ENCODE data around the gene ZNF224. TPM values are rescaled to one million over a fixed set of nuclear protein-coding genes. Genes with fewer than 3 reads are reported as not detected.

Gene ZNF224
- total RNA-seq, 2 donors from 2014 or later = 15.7 to 27.4 TPM

- H3K27ac ChIP-seq = no peak overlapping the region
- no peaks in the 10 kb centered on the region for H3K27me3 ChIP-seq (replicated peaks; ENCODE audit: insufficient read depth)
- no peak for DNase-seq (ENCODE audit: low spot score)
- no peak overlapping the region for H3K4me3 ChIP-seq
- H3K36me3 ChIP-seq = peaks cover 0 to 4% of the 10 kb centered on the region in 2 donors
- 100% methylated on average over 2 of the region's 2 CpGs for WGBS
- no peak for TF ChIP-seq POLR2AphosphoS5 (IDR thresholded peaks at IDR 0.05)
- TF ChIP-seq, protein P1, sequence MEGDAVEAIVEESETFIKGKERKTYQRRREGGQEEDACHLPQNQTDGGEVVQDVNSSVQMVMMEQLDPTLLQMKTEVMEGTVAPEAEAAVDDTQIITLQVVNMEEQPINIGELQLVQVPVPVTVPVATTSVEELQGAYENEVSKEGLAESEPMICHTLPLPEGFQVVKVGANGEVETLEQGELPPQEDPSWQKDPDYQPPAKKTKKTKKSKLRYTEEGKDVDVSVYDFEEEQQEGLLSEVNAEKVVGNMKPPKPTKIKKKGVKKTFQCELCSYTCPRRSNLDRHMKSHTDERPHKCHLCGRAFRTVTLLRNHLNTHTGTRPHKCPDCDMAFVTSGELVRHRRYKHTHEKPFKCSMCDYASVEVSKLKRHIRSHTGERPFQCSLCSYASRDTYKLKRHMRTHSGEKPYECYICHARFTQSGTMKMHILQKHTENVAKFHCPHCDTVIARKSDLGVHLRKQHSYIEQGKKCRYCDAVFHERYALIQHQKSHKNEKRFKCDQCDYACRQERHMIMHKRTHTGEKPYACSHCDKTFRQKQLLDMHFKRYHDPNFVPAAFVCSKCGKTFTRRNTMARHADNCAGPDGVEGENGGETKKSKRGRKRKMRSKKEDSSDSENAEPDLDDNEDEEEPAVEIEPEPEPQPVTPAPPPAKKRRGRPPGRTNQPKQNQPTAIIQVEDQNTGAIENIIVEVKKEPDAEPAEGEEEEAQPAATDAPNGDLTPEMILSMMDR (IDR thresholded peaks at IDR 0.05) = no peak
- no peak for TF ChIP-seq POLR2A (IDR thresholded peaks at IDR 0.05)
- H3K4me1 ChIP-seq (replicated peaks) = no peaks in the 10 kb centered on the region
- intact Hi-C loops (cut with DNase I) = no loop called here
- H3K9me3 ChIP-seq = no peaks in the 10 kb centered on the region
These were observed 34.9 kb upstream of the ZNF224 start for GRCh38 chr19:44059229-44059628.

DNA sequence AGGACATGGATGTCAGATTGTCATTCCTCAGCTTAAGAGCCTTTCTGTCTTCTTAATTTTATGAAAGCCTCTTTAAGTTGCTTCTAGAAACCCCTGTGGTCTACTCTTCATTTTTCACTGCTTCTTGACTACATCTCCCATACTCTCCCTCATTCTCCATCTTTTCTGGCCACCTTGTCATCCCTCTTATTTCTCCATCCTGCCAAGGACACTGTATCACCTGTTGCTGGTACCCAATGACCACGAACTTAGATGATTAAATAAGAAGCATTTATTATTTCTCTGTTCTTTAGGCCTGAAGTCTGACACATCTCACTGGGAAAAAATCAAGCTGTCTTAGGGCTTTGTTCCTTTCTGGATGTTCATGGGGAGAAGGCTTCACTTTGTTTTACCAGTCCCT is 33.1 kb upstream of the ZNF224 start:
- Histone ChIP-seq H3K27ac (no peak overlapping the region), H3K4me1 (replicated peaks) (no peaks in the 10 kb centered on the region), H3K27me3 (replicated peaks; ENCODE audit: insufficient read depth) (no peaks in the 10 kb centered on the region), H3K36me3 (peaks cover 3 to 4% of the 10 kb centered on the region in 2 donors), H3K9me3 (no peaks in the 10 kb centered on the region), H3K4me3 (no peak overlapping the region)
- DNase-seq (ENCODE audit: low spot score) = no peak
- 91% methylated on average over 1 of the region's 1 CpG for WGBS
- TF ChIP-seq POLR2AphosphoS5 (IDR thresholded peaks at IDR 0.05) (no peak), POLR2A (IDR thresholded peaks at IDR 0.05) (no peak)
- TF ChIP-seq, protein P1 (IDR thresholded peaks at IDR 0.05) = no peak
- intact Hi-C loops (cut with DNase I) = no loop called here

DNA sequence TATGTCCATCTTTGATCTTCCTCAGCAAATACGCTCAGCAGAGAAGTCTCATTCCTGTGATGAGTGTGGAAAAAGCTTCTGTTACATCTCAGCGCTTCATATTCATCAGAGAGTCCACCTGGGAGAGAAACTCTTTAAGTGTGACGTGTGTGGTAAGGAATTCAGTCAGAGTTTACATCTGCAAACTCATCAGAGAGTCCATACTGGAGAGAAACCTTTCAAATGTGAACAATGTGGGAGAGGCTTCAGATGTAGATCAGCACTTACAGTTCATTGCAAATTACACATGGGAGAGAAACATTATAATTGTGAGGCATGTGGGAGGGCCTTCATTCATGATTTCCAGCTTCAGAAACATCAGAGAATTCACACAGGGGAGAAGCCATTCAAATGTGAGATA is 27.9 kb upstream of the ZNF224 start:
- H3K36me3 ChIP-seq = peaks cover 8 to 12% of the 10 kb centered on the region in 2 donors
- 64% methylated on average over 3 of the region's 3 CpGs for WGBS
- TF ChIP-seq, protein P1 (IDR thresholded peaks at IDR 0.05) = no peak
- TF ChIP-seq POLR2AphosphoS5 (IDR thresholded peaks at IDR 0.05) = no peak
- no peak for TF ChIP-seq POLR2A (IDR thresholded peaks at IDR 0.05)
- H3K27ac ChIP-seq = no peak overlapping the region
- no peaks in the 10 kb centered on the region for H3K27me3 ChIP-seq (replicated peaks; ENCODE audit: insufficient read depth)
- no peaks in the 10 kb centered on the region for H3K9me3 ChIP-seq
- H3K4me3 ChIP-seq = no peak overlapping the region
- intact Hi-C loops (cut with DNase I) = no loop called here
- DNase-seq (ENCODE audit: low spot score) = no peak
- no peaks in the 10 kb centered on the region for H3K4me1 ChIP-seq (replicated peaks)

GRCh38 chr19:44069415-44069814 is 24.7 kb upstream of the ZNF224 start:
- intact Hi-C loops (cut with DNase I) = no loop called here
- Histone ChIP-seq H3K27ac (no peak overlapping the region), H3K4me3 (no peak overlapping the region), H3K36me3 (peaks cover 5 to 12% of the 10 kb centered on the region in 2 donors), H3K4me1 (replicated peaks) (peaks cover 4% of the 10 kb centered on the region), H3K9me3 (no peaks in the 10 kb centered on the region), H3K27me3 (replicated peaks; ENCODE audit: insufficient read depth) (no peaks in the 10 kb centered on the region)
- no peak for DNase-seq (ENCODE audit: low spot score)
- TF ChIP-seq POLR2A (IDR thresholded peaks at IDR 0.05) (no peak), POLR2AphosphoS5 (IDR thresholded peaks at IDR 0.05) (no peak)
- TF ChIP-seq, protein P1 (IDR thresholded peaks at IDR 0.05) = no peak
- WGBS = 100% methylated on average over 1 of the region's 1 CpG

- TF ChIP-seq POLR2A (IDR thresholded peaks at IDR 0.05) (no peak), POLR2AphosphoS5 (IDR thresholded peaks at IDR 0.05) (peak; percentile 97)
- TF ChIP-seq, protein P1 (IDR thresholded peaks at IDR 0.05) = no peak
- Histone ChIP-seq H3K27me3 (replicated peaks; ENCODE audit: insufficient read depth) (no peaks in the 10 kb centered on the region), H3K9me3 (no peaks in the 10 kb centered on the region), H3K27ac (peak within 1 kb of the TSS; percentile 37 to 55), H3K36me3 (no peaks in the 10 kb centered on the region), H3K4me3 (peak within 1 kb of the TSS; percentile 49 to 64), H3K4me1 (replicated peaks) (peaks cover 4% of the 10 kb centered on the region)
- intact Hi-C loops (cut with DNase I) = no loop called here
- DNase-seq (ENCODE audit: low spot score) = peak; percentile 92
- 1% methylated on average over 40 of the region's 40 CpGs for WGBS
These were observed 22.2 kb upstream of the ZNF224 start, which contains the start of gene ZNF284 for GRCh38 chr19:44071824-44072542. Gene ZNF284, plus strand, starts transcription at chr19:44072159. Its CDS starts 4,231 bp downstream, at chr19:44076390.
